ENCODE results near the gene ESYT2. TPM values are rescaled to one million over a fixed set of nuclear protein-coding genes. Genes with fewer than 3 reads are reported as not detected.

The ESYT2 gene
- total RNA-seq, 1 experiment from 2014 or later, result 59.4 TPM

DNA sequence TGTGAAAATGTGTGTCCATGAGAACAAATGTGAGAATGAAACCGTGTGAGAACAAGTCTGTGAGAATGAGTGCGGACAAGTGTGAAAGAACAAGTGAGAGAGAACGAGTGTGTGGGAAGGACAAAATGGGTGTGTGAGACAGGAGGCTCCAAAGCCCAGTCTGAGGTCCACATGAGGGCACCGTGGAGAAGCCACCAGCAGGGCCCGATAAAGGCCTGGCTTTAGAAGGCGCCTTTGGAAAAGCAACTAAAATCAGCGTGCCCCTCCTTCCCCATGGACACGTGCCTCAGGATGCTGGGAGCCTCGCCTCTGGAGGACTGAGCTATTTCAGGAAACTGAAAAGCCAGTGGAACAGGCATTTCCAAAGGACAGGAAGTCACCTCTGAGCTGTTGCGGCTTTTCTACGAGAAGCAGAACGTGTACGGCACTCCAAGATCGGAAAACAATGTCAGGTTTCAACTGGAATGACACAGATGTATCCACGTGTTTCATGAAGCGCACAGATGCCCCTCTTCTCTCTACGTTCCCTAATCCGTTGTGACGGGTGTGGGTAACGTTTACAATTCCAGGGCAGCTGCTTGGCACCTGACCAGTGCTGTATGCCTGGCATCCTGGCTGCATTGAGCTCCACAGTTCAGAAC is 46.4 kb downstream of the ESYT2 start:
- Mint-ChIP-seq H3K9me3 (ENCODE audit: unreplicated experiment) (no peaks in the 10 kb centered on the region), H3K36me3 (ENCODE audit: insufficient read depth, unreplicated experiment) (peaks cover 18% of the 10 kb centered on the region), H3K4me1 (ENCODE audit: low read depth, unreplicated experiment) (no peaks in the 10 kb centered on the region), H3K27ac (ENCODE audit: unreplicated experiment) (no peak overlapping the region), H3K27me3 (ENCODE audit: insufficient read depth, unreplicated experiment) (no peaks in the 10 kb centered on the region), H3K4me3 (ENCODE audit: unreplicated experiment) (no peak overlapping the region)
- CTCF ChIA-PET, result interaction anchor here (0.7 to 1.6 kb wide), 3 partner anchors 32 to 194 kb away, joined by 3 to 6 read pairs (median 3); no protein-coding TSS in a partner anchor
- intact Hi-C loops (cut with micrococcal nuclease; ENCODE audit: unreplicated experiment), result loop anchor here (1.0 to 5.0 kb wide), 3 partner anchors 34 to 194 kb away; partner anchors contain the start of gene ESYT2
- POLR2A ChIA-PET, result no interaction called here
- Histone ChIP-seq H3K9me3 (no peaks in the 10 kb centered on the region), H3K4me1 (peaks cover 16% of the 10 kb centered on the region), H3K4me3 (ENCODE audit: low read depth, low read length) (no peak overlapping the region), H3K27me3 (replicated peaks; ENCODE audit: control insufficient read depth, insufficient read depth, low read length) (no peaks in the 10 kb centered on the region), H3K36me3 (ENCODE audit: control insufficient read depth, insufficient read depth, low read length) (peaks cover 9% of the 10 kb centered on the region)
- peak; percentile 46 to 50 for DNase-seq
- TF ChIP-seq, protein P1, sequence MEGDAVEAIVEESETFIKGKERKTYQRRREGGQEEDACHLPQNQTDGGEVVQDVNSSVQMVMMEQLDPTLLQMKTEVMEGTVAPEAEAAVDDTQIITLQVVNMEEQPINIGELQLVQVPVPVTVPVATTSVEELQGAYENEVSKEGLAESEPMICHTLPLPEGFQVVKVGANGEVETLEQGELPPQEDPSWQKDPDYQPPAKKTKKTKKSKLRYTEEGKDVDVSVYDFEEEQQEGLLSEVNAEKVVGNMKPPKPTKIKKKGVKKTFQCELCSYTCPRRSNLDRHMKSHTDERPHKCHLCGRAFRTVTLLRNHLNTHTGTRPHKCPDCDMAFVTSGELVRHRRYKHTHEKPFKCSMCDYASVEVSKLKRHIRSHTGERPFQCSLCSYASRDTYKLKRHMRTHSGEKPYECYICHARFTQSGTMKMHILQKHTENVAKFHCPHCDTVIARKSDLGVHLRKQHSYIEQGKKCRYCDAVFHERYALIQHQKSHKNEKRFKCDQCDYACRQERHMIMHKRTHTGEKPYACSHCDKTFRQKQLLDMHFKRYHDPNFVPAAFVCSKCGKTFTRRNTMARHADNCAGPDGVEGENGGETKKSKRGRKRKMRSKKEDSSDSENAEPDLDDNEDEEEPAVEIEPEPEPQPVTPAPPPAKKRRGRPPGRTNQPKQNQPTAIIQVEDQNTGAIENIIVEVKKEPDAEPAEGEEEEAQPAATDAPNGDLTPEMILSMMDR (IDR thresholded peaks at IDR 0.05; ENCODE audit: insufficient read depth in 1 of 2, low read depth in 1 of 2, low read length in 1 of 2, severe bottlenecking in 1 of 2, unreplicated experiment in 1 of 2), result peak in 1 of 2 experiments; percentile 31
- BruUV-seq (replicated peaks), result no TSS peak

DNA sequence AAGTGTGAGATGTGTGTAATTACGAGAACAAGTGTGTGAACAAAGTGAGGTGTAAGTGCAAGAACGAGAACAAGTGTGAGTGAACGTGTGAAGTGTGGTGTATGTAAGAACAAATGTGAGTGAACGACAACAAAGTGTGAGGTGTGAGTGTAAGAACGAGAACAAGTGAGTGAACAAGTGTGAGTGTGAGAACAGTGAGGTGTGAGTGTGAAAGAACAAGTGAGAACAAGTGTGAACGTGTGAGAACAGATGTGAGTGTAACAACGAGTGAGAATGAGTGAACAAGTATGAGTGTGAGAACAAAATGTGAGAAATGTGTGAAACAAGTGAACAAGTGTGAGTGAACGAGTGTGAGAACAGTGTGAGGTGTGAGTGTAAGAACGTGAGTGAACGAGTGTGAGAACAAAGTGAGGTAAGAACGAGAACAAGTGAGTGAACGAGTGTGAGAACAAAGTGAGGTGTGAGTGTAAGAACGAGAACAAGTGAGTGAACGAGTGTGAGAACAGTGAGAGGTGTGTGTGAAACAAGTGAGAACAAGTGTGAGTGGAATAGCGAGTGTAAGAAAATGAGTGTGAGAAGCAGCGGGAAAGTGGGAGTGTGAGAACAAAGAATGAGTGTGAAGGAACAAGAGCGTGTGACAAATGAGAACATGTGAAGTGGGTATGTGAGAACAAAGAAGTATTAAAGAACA is 47.2 kb downstream of the ESYT2 start:
- Mint-ChIP-seq H3K27ac (ENCODE audit: unreplicated experiment) (no peak overlapping the region), H3K9me3 (ENCODE audit: unreplicated experiment) (no peaks in the 10 kb centered on the region), H3K4me1 (ENCODE audit: low read depth, unreplicated experiment) (no peaks in the 10 kb centered on the region), H3K36me3 (ENCODE audit: insufficient read depth, unreplicated experiment) (peaks cover 19% of the 10 kb centered on the region), H3K27me3 (ENCODE audit: insufficient read depth, unreplicated experiment) (no peaks in the 10 kb centered on the region), H3K4me3 (ENCODE audit: unreplicated experiment) (no peak overlapping the region)
- H3K4me3 ChIP-seq (ENCODE audit: low read depth, low read length), result no peak overlapping the region
- no peak for DNase-seq
- TF ChIP-seq, protein P1 (IDR thresholded peaks at IDR 0.05; ENCODE audit: insufficient read depth in 1 of 2, low read depth in 1 of 2, low read length in 1 of 2, severe bottlenecking in 1 of 2, unreplicated experiment in 1 of 2), result no peak
- intact Hi-C loops (cut with micrococcal nuclease; ENCODE audit: unreplicated experiment), result loop anchor here (2.0 to 5.0 kb wide), 2 partner anchors 35 to 47 kb away; partner anchors contain the start of gene ESYT2
- no peaks in the 10 kb centered on the region for H3K27me3 ChIP-seq (replicated peaks; ENCODE audit: control insufficient read depth, insufficient read depth, low read length)
- H3K4me1 ChIP-seq, result peaks cover 16% of the 10 kb centered on the region
- no peaks in the 10 kb centered on the region for H3K9me3 ChIP-seq
- ChIA-PET POLR2A (no interaction called here), CTCF (interaction anchor here (1.3 to 1.6 kb wide), 2 partner anchors 35 to 195 kb away, joined by 3 to 6 read pairs; no protein-coding TSS in a partner anchor)
- H3K36me3 ChIP-seq (ENCODE audit: control insufficient read depth, insufficient read depth, low read length), result peaks cover 9% of the 10 kb centered on the region
- BruUV-seq (replicated peaks), result no TSS peak

DNA sequence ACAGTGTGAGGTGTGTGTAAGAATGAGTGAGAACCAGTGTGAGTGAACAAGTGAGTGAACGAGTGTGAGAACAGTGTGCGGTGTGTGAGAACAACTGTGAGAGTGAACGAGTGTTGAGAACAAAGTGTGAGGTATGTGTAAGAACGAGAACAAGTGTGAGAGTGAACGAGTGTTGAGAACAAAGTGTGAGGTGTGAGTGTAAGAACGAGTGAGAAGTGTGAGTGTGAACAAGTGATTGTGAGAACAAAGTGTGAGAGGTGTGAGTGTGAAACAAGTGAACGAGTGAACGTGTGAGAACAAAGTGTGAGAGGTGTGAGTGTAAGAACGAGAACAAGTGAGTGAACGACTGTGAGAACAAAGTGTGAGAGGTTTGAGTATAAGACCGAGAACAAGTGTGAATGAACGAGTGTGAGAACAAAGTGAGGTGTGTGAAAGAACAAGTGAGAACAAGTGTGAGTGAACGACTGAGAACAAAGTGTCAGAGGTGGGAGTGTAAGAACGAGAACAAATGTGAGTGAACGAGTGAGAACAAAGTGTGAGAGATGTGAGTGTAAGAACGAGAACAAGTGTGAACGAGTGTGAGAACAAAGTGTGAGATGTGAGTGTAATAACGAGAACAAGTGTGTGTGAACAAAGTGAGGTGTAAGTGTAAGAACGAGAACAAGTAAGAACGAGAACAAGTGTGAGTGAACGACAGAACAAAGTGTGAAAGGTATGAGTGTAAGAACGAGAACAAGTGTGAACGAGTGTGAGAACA is 47.9 kb downstream of the ESYT2 start:
- ChIA-PET CTCF (no interaction called here), POLR2A (no interaction called here)
- H3K27ac Mint-ChIP-seq (ENCODE audit: unreplicated experiment), result no peak overlapping the region
- intact Hi-C loops (cut with micrococcal nuclease; ENCODE audit: unreplicated experiment), result loop anchor here (5.0 kb wide), 1 partner anchor 36 kb away; no protein-coding TSS in a partner anchor
- H3K9me3 ChIP-seq, result no peaks in the 10 kb centered on the region
- no peaks in the 10 kb centered on the region for H3K9me3 Mint-ChIP-seq (ENCODE audit: unreplicated experiment)
- BruUV-seq (replicated peaks), result no TSS peak
- TF ChIP-seq, protein P1 (IDR thresholded peaks at IDR 0.05; ENCODE audit: insufficient read depth in 1 of 2, low read depth in 1 of 2, low read length in 1 of 2, severe bottlenecking in 1 of 2, unreplicated experiment in 1 of 2), result no peak
- H3K36me3 Mint-ChIP-seq (ENCODE audit: insufficient read depth, unreplicated experiment), result peaks cover 15% of the 10 kb centered on the region
- no peak for DNase-seq
- H3K36me3 ChIP-seq (ENCODE audit: control insufficient read depth, insufficient read depth, low read length), result peaks cover 9% of the 10 kb centered on the region
- H3K4me1 Mint-ChIP-seq (ENCODE audit: low read depth, unreplicated experiment), result no peaks in the 10 kb centered on the region
- no peaks in the 10 kb centered on the region for H3K27me3 ChIP-seq (replicated peaks; ENCODE audit: control insufficient read depth, insufficient read depth, low read length)
- H3K4me3 ChIP-seq (ENCODE audit: low read depth, low read length), result no peak overlapping the region
- H3K4me1 ChIP-seq, result peaks cover 16% of the 10 kb centered on the region
- no peak overlapping the region for H3K4me3 Mint-ChIP-seq (ENCODE audit: unreplicated experiment)
- H3K27me3 Mint-ChIP-seq (ENCODE audit: insufficient read depth, unreplicated experiment), result no peaks in the 10 kb centered on the region

All from Caco-2 (cell line).